Natural killer cell (primary cell): Measurements from ENCODE around the gene SH3BP5. TPM values are rescaled to one million over a fixed set of nuclear protein-coding genes. Genes with fewer than 3 reads are reported as not detected.

Experiments used
- ATAC-seq, 3 donors: fragments of 150-1000 bp in 2 of 3; fragments of 200-7000 bp in 1 of 3; cut with Tn5 transposase; 1 replicate in 1 of 3; 2 replicates in 2 of 3; pipeline ENCODE4 v1.10.0; 2021; ENCODE audit warnings: mild to moderate bottlenecking in 2 of 3, moderate library complexity in 2 of 3
- DNase-seq, 2 donors: peaks; one replicate each; pipeline versions ENCODE4 v3.0.0 to v3.0.0-alpha.2; 2013 to 2021; ENCODE audit warnings: mixed read lengths in 1 of 2
- H3K27ac ChIP-seq: one replicate; pipeline ENCODE4 v1.5.1; 2013; ENCODE audit warnings: mild to moderate bottlenecking, low read length
- H3K27me3 ChIP-seq: one replicate; pipeline ENCODE4 v1.6.1; 2013; ENCODE audit warnings: low read length; ENCODE audit not compliant: control insufficient read depth, insufficient read depth
- H3K36me3 ChIP-seq: one replicate; pipeline ENCODE4 v1.6.1; 2013; ENCODE audit warnings: low read length; ENCODE audit not compliant: control insufficient read depth, insufficient read depth
- H3K4me1 ChIP-seq: one replicate; pipeline ENCODE4 v1.6.1; 2013; ENCODE audit warnings: low read length; ENCODE audit not compliant: control insufficient read depth, insufficient read depth
- H3K4me3 ChIP-seq: one replicate; pipeline ENCODE4 v1.5.1; 2013; ENCODE audit warnings: low read length
- H3K9me3 ChIP-seq: one replicate; pipeline ENCODE4 v1.6.1; 2013; ENCODE audit warnings: low read length; ENCODE audit not compliant: control insufficient read depth, insufficient read depth
- H3K27ac Mint-ChIP-seq, 2 donors: one replicate each; pipeline ENCODE4 v1.8.0; 2022; ENCODE audit warnings: mild to moderate bottlenecking in 2 of 2, mixed read lengths in 2 of 2, moderate library complexity in 1 of 2
- H3K27me3 Mint-ChIP-seq, 2 donors: one replicate each; pipeline ENCODE4 v1.8.0; 2022; ENCODE audit warnings: low read depth in 2 of 2, mixed read lengths in 2 of 2
- H3K36me3 Mint-ChIP-seq: one replicate; pipeline ENCODE4 v1.8.0; 2022; ENCODE audit warnings: mixed read lengths
- H3K4me1 Mint-ChIP-seq, 2 donors: one replicate each; pipeline ENCODE4 v1.8.0; 2022; ENCODE audit warnings: mixed read lengths in 2 of 2
- H3K4me3 Mint-ChIP-seq: one replicate; pipeline ENCODE4 v1.8.0; 2022; ENCODE audit warnings: mild to moderate bottlenecking, moderate library complexity, mixed read lengths
- H3K9me3 Mint-ChIP-seq, 2 donors: one replicate each; pipeline ENCODE4 v1.8.0; 2022; ENCODE audit warnings: mixed read lengths in 2 of 2
- WGBS: methylation state at CpG from one replicate; pipeline ENCODE4 v1.1.7; 2013; ENCODE audit warnings: missing lambda C conversion rate; ENCODE audit not compliant: insufficient coverage; 5-methylcytosine and 5-hydroxymethylcytosine counted together
- intact Hi-C: fragments of 100-400 bp; cut with micrococcal nuclease; formaldehyde crosslinking; loops from one replicate; pipeline ENCODE4 v1.14.2; 2022
- total RNA-seq, 4 donors: library from RNA; stranded (reverse); fragments of 120-200 nt in 1 of 4; gene quantifications; one replicate each; pipeline versions ENCODE4 v1.2.3 to v1.2.4, GENCODE V29; 2013 to 2022
- TF ChIP-seq, protein P1 (sequence below): fragments of 200-600 bp; IDR thresholded peaks from one replicate; pipeline ENCODE4 v1.8.0; 2022; ENCODE audit warnings: antibody characterized with exemption

Gene SH3BP5
- total RNA-seq, 3 donors from 2014 or later (not counting 1 experiment from before 2014, with no cell fraction given): 89.4 to 129 (median 91.0) TPM

DNA sequence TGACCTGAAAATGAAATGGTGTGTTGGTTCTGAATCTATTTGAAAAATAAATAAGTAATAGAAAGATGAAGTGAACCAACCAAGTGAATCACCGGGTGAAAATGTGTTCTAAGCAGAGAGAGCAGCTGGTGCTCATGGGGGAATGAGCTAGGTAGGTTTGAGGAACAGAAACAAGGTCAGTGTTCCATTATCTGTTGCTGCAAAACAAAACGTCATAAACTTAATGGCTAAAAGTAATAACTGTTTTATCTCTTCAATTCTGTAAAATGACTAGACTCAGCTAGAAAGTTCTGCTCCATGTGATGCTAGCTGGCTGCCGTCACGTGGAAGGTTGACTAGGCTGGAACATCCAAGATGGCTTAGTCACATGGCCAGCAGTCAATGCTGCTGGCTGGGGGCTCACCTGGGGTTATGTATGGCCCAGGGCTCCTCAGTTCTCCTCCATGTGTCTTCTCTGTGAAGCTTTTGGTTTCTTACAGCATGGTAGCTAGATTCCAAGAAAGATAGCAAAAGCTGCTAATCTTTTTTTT is 13.3 kb upstream of the SH3BP5 start:
- ATAC-seq (no peak), DNase-seq (peak in 1 of 2 donors; percentile 18)
- WGBS: 68% methylated on average over 4 of the region's 4 CpGs
- Mint-ChIP-seq H3K4me3 (no peak overlapping the region), H3K4me1 (peaks cover 27 to 28% of the 10 kb centered on the region in 2 donors), H3K9me3 (no peaks in the 10 kb centered on the region), H3K36me3 (no peaks in the 10 kb centered on the region), H3K27me3 (no peaks in the 10 kb centered on the region), H3K27ac (no peak overlapping the region)
- Histone ChIP-seq H3K4me1 (peaks cover 30% of the 10 kb centered on the region), H3K27me3 (no peaks in the 10 kb centered on the region), H3K4me3 (no peak overlapping the region), H3K36me3 (no peaks in the 10 kb centered on the region), H3K9me3 (no peaks in the 10 kb centered on the region), H3K27ac (peak overlapping the region; percentile 70)
- TF ChIP-seq, protein P1, sequence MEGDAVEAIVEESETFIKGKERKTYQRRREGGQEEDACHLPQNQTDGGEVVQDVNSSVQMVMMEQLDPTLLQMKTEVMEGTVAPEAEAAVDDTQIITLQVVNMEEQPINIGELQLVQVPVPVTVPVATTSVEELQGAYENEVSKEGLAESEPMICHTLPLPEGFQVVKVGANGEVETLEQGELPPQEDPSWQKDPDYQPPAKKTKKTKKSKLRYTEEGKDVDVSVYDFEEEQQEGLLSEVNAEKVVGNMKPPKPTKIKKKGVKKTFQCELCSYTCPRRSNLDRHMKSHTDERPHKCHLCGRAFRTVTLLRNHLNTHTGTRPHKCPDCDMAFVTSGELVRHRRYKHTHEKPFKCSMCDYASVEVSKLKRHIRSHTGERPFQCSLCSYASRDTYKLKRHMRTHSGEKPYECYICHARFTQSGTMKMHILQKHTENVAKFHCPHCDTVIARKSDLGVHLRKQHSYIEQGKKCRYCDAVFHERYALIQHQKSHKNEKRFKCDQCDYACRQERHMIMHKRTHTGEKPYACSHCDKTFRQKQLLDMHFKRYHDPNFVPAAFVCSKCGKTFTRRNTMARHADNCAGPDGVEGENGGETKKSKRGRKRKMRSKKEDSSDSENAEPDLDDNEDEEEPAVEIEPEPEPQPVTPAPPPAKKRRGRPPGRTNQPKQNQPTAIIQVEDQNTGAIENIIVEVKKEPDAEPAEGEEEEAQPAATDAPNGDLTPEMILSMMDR: no peak
- intact Hi-C loops: no loop called here

DNA sequence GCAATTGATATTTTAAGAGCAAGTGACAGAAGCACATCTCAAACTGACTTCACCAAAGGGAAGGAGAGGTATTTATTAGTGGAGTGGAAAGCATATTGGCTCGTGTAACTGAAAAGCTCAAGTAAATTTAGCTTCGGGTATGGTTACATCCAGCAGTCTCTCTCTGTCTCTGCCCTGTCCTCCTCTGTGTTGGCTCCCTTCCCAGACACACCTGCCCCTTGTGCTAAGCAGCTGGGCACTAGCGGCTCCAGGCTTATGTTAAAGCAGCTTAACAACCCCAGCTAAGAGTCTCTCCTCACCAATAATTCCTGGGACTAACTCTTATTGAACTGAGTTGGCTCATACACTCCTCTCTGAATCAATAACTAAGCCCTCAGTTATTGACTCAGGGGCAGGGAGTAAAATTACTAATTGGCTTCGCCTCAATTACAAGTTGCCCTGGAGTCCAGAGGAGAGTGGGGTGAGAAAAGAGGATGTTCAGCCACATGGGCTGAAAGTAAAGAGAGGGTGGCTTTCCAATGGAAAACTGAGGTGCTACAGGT is 12.8 kb upstream of the SH3BP5 start:
- Histone ChIP-seq H3K27me3 (no peaks in the 10 kb centered on the region), H3K9me3 (no peaks in the 10 kb centered on the region), H3K4me3 (no peak overlapping the region), H3K4me1 (peaks cover 30% of the 10 kb centered on the region), H3K36me3 (no peaks in the 10 kb centered on the region), H3K27ac (peak overlapping the region; percentile 70)
- Mint-ChIP-seq H3K4me1 (peaks cover 27 to 28% of the 10 kb centered on the region in 2 donors), H3K9me3 (no peaks in the 10 kb centered on the region), H3K4me3 (no peak overlapping the region), H3K27ac (no peak overlapping the region), H3K27me3 (no peaks in the 10 kb centered on the region), H3K36me3 (no peaks in the 10 kb centered on the region)
- WGBS: 73% methylated on average over 4 of the region's 4 CpGs
- no peak for DNase-seq
- ATAC-seq: no peak
- intact Hi-C loops: no loop called here
- TF ChIP-seq, protein P1: no peak

DNA sequence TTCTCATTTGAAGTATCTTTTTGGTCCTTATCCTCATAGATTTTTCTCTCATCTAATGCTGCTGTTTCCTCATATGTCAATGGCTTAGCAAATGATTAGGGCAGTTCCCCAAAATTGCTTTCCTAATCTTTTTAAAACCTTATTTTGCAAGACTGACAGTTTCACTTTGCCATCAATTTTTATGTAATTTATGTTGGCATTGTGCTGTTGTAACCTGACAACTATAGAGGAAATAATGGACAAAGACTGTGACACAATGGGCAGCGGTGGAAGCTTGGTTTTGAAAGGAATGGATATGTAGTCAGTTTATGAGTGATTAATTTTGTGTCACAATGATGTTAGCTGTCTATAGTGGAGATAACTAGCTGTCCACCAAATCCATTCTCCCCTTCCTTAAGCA is 10.6 kb upstream of the SH3BP5 start:
- no peak for DNase-seq
- Histone ChIP-seq H3K36me3 (no peaks in the 10 kb centered on the region), H3K9me3 (no peaks in the 10 kb centered on the region), H3K4me1 (peaks cover 25% of the 10 kb centered on the region), H3K4me3 (no peak overlapping the region), H3K27ac (no peak overlapping the region), H3K27me3 (no peaks in the 10 kb centered on the region)
- H3K9me3 Mint-ChIP-seq: no peaks in the 10 kb centered on the region
- no peaks in the 10 kb centered on the region for H3K27me3 Mint-ChIP-seq
- ATAC-seq: no peak
- TF ChIP-seq, protein P1: no peak
- H3K4me1 Mint-ChIP-seq: peaks cover 21% of the 10 kb centered on the region in 2 donors
- H3K36me3 Mint-ChIP-seq: no peaks in the 10 kb centered on the region
- no peak overlapping the region for H3K27ac Mint-ChIP-seq
- 91% methylated on average over 1 of the region's 1 CpG for WGBS
- intact Hi-C loops: no loop called here
- H3K4me3 Mint-ChIP-seq: no peak overlapping the region

DNA sequence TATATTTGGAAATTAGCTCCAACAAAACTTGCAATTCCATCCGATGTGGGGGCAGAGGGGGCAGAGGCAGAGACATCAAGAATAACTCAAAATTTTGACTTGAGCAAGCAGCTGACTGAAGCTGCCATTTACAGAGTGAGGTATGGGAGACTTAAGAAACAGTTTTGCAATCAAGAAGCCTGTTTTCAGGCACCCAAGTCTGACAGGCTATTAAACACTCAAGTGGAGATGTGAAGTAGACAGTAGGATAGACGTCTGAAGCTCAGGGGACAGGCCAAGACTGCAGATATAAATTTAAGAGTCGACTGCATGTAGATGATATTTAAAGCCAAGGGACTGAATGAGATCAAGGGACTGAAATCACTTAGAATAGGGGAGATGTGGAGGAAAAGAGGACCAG is 9.9 kb upstream of the SH3BP5 start:
- peaks cover 18% of the 10 kb centered on the region for H3K4me1 ChIP-seq
- H3K4me3 Mint-ChIP-seq: no peak overlapping the region
- H3K4me1 Mint-ChIP-seq: peaks cover 14 to 15% of the 10 kb centered on the region in 2 donors
- H3K27me3 Mint-ChIP-seq: no peaks in the 10 kb centered on the region
- no peak for ATAC-seq
- H3K27ac ChIP-seq: no peak overlapping the region
- no peaks in the 10 kb centered on the region for H3K9me3 ChIP-seq
- intact Hi-C loops: no loop called here
- H3K27me3 ChIP-seq: no peaks in the 10 kb centered on the region
- H3K27ac Mint-ChIP-seq: no peak overlapping the region
- H3K9me3 Mint-ChIP-seq: no peaks in the 10 kb centered on the region
- H3K4me3 ChIP-seq: no peak overlapping the region
- TF ChIP-seq, protein P1: no peak
- DNase-seq: no peak
- WGBS: 95% methylated on average over 3 of the region's 3 CpGs
- no peaks in the 10 kb centered on the region for H3K36me3 Mint-ChIP-seq
- no peaks in the 10 kb centered on the region for H3K36me3 ChIP-seq
